Skin of body (tissue), 2 donors: ENCODE measurements around the gene OPN1SW. TPM values are rescaled to one million over a fixed set of nuclear protein-coding genes. Genes with fewer than 3 reads are reported as not detected.
A peak's percentile ranks its signal among the peaks of the same experiment; 100 is the strongest.

Experiments
- DNase-seq: peaks from one replicate; lab custom pipeline; 2025; lab: John Stamatoyannopoulos, UW
- total RNA-seq: library from RNA; depleted of rRNA; stranded (reverse); fragments of >200 nt; gene quantifications from one replicate; pipeline ENCODE4 v1.2.3, GENCODE V29; 2014

The OPN1SW gene
- total RNA-seq, 1 donor from 2014 or later: not detected

DNA sequence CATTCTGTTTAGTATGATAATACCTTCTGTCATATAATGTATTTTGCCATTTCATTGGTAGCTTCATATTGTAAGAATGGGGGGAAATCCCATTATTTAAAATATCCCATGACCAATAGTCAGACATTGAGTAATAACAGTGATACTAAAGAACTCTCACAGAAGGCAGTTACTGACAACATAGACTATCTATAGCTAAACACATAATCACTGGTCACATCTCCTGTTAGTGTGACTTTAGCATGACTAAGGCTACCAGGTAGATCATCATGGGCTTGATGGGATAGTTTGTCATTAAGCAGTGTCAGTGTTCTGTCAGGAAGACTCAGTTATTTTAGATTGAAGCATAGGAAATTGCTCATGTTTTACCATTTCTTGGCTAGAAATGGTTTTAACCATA, 16.4 kb downstream of the OPN1SW start:
- no peak for DNase-seq

DNA sequence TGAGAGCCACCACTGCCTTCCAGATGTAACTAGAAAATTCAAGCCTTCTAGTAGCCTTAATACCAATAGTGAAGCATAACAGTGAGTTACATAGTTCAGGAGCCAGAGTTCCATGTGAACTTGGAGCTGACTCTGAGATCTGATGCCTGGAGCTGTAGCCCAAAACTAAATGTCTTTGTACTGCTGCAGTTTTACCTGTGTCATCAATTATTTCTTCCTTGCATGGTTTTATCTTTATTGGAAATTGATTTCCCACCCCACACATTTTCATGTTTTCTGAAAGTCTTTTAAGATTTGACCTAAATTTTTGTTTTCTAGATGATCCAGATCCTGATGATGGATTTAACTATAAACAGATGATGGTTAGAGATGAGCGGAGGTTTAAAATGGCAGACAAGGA, 17.0 kb downstream of the OPN1SW start:
- DNase-seq: no peak

DNA sequence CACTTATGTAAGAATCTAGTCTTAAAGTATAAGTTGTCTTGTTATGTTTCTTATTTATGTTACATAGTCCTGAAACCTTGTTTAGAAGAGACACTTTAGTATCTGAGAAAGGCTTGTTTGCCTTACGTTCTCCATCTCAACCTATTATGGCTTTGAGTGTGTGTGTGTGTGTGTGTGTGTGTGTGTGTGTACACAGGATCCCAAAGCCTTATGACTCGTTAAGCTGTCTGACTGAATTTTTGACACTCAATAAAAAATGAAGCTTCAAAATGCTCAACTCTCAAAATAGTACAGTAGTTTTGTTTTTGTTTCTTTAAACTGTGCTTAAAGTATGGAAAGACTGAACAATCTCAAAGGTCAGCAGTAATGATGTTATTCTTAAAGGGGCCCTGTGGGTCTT, 18.4 kb downstream of the OPN1SW start:
- no peak for DNase-seq

- peak; percentile 85 for DNase-seq
These were observed 19.6 kb downstream of the OPN1SW start for GRCh38 chr7:128755819-128756476.

GRCh38 chr7:128755075-128755818, 20.3 kb downstream of the OPN1SW start:
- DNase-seq: peak; percentile 55

GRCh38 chr7:128752251-128752650, 23.3 kb downstream of the OPN1SW start:
- DNase-seq: no peak

DNA sequence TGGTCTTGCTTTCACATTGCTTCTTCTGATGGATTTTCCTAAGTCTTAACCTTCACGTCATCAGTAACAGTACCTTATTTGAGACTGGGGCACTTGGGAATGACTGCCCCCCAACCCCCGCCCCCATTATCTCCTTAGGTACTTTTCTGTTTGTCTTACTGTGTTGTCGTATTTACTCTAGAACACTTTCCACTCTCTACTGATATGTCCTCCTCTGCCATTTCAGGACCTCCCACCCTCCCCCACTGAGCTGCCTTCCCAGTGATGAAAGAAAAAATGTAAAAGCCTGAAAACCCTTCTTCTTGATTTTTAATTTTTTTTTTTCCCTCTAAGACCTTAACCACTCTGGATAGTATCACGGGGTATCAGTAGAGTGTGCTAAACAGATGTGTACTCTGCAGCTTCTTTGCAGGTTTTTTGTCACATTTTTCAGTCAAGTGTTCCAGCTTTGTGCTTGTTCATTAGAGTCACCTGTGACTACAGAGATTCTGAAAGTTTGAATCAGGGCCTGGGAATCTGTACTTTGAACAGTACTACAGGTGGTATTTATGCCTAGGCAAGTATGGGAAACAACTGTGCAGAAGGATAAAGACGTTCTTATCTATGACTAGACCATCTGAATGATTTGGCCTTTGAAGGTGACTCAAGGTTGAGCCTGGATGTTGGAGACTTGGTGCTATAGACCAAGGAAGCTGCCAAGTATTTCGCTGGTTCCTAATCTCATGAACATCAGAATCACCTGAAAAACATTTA, 28.1 kb downstream of the OPN1SW start:
- DNase-seq: no peak

GRCh38 chr7:128745706-128746105, 29.9 kb downstream of the OPN1SW start:
- DNase-seq: no peak

DNA sequence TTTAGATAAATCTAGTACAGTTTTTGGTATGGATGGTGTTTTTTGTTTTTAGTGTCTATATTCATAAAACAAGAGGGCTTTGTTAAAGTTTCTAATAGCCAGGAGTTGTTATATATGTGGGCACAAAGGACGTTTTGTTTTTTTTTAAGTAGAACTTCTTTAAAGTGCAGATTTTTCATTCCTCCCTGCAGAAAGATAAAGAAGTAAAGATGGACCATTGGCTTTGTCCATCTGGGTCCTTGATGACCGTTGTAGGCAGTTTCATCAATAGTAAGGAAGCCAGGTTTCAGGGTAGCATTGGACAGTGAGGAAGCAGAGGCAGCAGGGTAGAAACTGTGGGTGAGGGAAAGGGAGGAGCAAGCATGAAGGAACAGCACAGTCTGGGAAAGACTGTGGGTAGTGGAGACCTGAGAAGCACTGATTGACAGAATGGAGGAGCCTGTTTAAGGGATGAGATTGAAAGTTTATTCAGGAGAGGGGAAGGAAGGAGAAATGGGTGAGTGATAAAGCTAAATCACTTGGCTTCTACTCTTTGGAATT, 31.2 kb downstream of the OPN1SW start:
- no peak for DNase-seq

DNA sequence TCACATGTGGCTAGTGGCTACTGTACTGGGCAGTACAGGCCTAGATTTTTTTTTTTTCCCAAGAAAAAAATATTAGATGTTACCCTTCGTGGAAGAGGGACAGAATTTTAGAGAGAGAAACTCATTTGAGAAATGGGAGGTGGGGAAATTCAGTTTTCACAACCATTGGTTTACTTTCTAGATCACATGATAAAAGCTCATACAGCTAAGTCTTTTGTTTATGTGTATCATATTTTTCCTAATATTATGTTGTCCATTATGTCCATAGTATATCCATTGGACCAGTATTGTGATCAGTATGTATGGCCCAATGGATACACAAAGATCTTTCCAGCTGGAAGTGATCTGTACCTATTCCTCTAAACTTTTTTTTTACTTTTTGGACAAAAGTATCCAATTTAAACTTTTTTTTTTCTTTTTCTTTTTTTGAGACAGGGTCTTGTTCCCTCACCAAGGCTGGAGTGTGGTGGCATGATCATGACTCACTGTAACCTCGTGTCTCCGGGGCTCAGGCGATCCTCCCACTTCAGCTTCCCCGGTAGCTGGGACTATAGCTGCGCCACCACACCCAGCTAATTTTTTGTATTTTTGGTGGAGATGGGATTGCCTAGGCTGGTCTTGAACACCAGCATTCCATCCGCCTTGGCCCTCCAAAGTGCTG, 32.4 kb downstream of the OPN1SW start:
- no peak for DNase-seq

DNA sequence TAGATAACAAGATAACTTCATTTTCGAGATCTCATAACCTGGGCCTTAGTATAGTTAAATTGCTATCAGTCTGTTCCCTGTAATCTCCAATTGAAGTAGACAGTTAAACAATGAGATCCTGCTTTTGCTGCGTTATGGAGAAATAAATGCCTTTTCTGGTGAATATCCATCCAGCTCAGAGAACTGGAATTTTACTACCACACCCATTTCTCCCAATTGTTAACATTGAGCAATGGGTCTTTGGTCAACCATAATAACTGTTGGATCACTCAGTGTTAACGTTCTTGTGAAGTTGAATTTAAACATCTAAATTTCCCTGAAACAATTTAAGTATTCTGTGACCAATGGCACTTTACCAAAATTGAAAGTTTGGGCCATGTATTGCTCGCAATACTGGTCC, 33.4 kb downstream of the OPN1SW start:
- no peak for DNase-seq

GRCh38 chr7:128741491-128741890, 34.1 kb downstream of the OPN1SW start:
- no peak for DNase-seq

GRCh38 chr7:128740996-128741395, 34.6 kb downstream of the OPN1SW start:
- no peak for DNase-seq

DNA sequence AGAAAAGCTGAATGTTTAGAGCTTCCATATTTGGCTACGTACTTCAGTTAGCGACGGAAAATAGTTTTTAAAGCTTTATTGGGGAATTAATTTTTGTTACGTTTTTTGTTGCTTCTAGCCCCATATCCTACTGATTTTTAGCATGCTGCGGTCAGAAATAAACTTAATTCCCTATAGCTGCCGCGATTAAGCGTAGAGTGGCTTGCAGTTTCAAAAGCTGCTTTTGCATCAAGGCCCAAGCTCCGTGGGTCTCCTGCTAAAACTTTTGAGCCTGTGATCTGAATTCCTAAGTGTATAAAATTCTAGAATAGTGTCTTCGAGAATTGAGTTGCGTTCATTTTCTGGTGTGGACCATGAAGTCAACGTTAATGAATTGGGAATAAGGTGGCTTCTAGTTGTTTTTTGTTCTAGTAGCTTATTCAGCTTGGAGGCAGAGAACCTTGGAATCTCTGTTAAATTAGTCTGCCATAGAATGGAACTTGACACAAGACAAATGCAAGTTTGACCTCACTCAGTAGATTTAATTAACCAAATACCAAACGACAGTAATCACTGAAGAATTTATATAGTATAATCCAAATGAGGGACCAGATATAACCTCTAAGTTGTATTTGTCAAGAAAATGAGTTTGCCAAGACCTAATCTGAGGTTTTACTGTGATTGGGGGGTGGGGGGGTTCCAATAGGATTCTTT, 35.5 kb downstream of the OPN1SW start:
- peak; percentile 51 for DNase-seq

- peak; percentile 99 for DNase-seq
These were observed 36.3 kb downstream of the OPN1SW start, which contains the start of gene CALU for GRCh38 chr7:128739048-128739962. Gene CALU, plus strand, starts transcription at chr7:128739359. Its CDS starts 9,225 bp downstream, at chr7:128748584.

DNA sequence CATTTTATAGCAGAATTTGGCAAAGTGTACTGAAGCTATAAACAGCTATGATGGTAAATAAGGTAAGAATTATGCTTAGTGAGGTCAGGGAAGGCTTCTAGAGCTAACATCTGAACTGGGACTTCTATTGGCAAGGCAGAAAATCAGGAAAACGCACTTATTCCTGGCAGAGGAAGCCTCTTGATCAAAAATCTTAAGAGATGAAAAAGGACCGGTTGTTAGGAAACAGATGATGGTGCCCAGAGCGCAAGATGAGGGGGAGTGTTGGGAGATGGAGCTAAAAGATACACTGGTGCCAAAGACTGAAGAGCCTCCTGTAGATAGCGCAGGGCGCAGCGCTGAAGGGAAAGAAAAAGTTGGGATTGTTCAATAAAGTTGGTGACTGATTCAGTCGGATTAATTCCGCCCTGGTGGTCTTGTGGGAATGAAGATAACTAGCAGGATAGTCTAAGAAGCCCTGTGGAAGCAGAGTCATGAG, 37.0 kb downstream of the OPN1SW start:
- peak; percentile 91 for DNase-seq

DNA sequence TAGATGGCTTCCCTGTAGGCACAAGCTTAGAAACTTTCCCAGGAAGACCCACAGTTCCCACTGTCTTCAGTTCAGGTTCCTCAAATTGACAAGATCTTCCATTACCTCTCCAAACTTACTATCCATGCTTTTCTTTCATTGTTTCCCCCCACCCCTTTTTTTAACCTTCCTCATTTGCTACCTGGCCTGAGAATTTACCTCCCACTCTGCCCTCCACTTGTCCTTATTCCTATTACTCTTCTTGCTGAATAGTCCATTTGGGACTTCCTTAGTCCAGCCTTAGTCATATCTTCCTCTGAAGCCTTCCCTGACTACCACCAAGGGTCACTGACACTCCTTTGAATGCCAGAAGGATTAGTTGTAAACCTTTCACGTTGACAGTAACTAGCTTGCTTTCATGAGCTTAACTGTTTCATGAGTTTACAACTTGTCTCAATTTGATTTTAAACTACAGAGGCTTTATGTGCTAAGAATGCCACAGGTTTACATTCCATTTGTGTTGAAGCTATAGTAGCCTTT, 37.7 kb downstream of the OPN1SW start:
- DNase-seq: no peak

DNA sequence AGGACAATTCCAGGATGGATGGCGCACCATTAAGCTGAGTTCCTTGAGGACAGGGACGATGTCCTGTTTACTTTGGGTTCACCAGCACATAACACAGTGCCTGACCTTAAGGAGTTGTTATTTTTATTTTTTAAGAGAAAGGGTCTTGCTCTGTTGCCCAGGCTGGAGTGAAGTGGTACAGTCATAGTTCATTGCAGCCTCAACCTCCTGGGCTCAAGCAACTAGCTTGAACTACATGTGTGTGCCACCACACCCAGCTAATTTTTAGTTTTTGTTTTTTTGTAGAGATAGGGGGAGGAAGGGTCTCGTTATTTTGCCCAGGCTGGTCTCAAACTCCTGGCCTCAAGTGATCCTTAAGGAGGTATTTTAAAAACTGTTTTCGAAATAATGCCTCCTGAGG, 38.2 kb downstream of the OPN1SW start:
- no peak for DNase-seq

DNA sequence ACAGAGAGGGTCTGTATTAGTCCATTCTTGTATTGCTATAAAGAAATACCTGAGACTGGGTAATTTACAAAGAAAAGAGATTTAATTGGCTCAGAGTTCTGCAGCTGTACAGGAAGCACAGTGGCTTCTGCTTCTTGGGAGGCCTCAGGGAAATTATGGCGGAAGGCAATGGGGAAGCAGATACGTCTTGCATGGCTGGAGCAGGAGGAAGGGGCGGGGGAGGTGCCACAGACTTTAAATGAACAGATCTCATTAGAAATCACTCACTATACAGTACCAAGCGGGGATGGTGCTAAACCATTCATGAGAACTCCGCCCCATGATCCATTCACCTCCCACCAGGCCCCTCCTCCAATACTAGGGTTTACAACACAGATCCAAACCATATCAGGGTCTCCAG, 40.2 kb downstream of the OPN1SW start:
- DNase-seq: no peak
